SJSA1 (cell line): Measurements from ENCODE around the gene DOK7. TPM values are rescaled to one million over a fixed set of nuclear protein-coding genes. Genes with fewer than 3 reads are reported as not detected.

ENCODE experiments used
- DNase-seq, 2 experiments: peaks; one replicate each; pipeline ENCODE4 v3.0.0-alpha.2; 2015 to 2020; ENCODE audit warnings: low spot score in 2 of 2, low read depth in 1 of 2
- H3K27ac ChIP-seq: fragments of 250-450 bp; sonication (Bioruptor Pico); 2 replicates; pipeline ENCODE4 v1.5.1; 2020; ENCODE audit warnings: mild to moderate bottlenecking, moderate library complexity
- H3K27me3 ChIP-seq: fragments of 250-450 bp; sonication (Bioruptor Pico); replicated peaks from 2 replicates; pipeline ENCODE4 v1.5.1; 2020; ENCODE audit warnings: mild to moderate bottlenecking, moderate library complexity
- H3K36me3 ChIP-seq: fragments of 250-450 bp; sonication (Bioruptor Pico); 2 replicates; pipeline ENCODE4 v1.5.1; 2020; ENCODE audit warnings: mild to moderate bottlenecking
- H3K4me1 ChIP-seq: fragments of 250-450 bp; sonication (Bioruptor Pico); replicated peaks from 2 replicates; pipeline ENCODE4 v1.6.1; 2021; ENCODE audit warnings: mild to moderate bottlenecking
- H3K4me3 ChIP-seq: fragments of 250-450 bp; sonication (Bioruptor Pico); 2 replicates; pipeline ENCODE4 v1.5.1; 2020; ENCODE audit warnings: mild to moderate bottlenecking
- H3K9me3 ChIP-seq: fragments of 250-450 bp; sonication (Bioruptor Pico); replicated peaks from 2 replicates; pipeline ENCODE4 v1.5.1; 2020; ENCODE audit warnings: mild to moderate bottlenecking
- total RNA-seq: library from RNA; depleted of rRNA; stranded (reverse); fragments of >200 nt; shearing (Covaris generic); gene quantifications from 2 replicates; pipeline ENCODE4 v1.2.3, GENCODE V29; 2014

DOK7 gene
- total RNA-seq, 1 experiment from 2014 or later, result 0.05 TPM

DNA sequence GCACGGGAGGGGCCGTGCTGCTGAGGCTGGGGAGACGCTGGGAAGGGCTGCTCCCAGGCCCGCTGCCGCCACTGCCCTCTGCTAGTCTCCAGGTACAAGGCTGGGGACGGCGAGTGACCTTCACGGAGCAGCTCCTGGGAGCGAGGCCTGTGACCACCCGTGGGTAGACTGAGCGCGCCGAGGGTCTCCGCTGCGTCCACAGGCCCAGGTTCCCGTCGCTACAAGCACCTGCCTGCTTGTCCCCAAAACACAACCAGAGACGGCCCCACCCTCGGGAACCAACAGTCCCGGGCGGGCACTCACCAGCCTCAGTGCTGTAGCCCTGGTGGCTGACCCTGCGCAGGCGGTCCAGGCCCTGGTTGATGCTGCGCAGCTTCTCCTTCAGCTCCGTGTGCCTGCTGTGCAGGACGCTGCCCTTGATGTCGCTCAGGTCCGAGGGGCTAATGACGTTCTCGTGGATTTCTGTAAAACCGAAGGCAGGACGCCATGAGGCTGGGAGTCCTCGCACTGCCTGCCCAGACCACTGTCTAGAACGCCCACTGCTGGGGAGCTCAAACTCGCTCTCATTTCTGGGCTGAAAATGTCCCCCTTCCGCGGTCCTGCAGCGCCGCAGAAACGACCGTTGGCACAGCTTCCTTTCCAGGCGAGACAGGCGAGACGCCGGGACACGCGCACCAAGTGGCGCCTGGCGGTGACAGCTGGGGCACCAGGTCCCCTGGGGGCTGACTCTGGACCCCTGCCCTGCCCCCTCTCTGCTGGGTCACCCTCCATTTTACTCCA lies 54.8 kb downstream of the DOK7 start:
- DNase-seq, result no peak
- Histone ChIP-seq H3K4me3 (no peak overlapping the region), H3K4me1 (no peaks in the 10 kb centered on the region), H3K27ac (no peak overlapping the region), H3K36me3 (0 out of 2 replicates have a peak, but pooled peaks cover 4% of the 10 kb centered on the region), H3K27me3 (no peaks in the 10 kb centered on the region), H3K9me3 (no peaks in the 10 kb centered on the region)

DNA sequence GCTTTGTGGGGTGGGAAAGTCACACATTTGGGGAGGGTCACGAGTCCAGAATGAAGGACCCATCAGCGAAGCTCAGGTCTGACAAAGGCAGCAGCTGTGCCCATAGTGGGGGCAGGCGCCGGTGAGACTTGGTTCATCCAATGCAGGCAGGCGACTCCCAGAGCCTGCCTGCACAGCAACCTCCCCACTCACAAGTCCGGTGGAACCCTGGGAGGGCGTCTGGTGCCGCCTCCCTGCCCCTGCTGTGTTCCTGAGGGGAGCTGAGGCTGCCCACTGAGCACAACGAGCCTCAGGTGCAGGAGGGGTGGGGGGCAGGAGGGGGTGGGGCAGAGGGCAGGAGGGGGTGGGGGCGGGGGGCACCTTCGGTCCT lies 55.4 kb downstream of the DOK7 start:
- Histone ChIP-seq H3K36me3 (0 out of 2 replicates have a peak, but pooled peaks cover 4% of the 10 kb centered on the region), H3K4me3 (no peak overlapping the region), H3K27me3 (no peaks in the 10 kb centered on the region), H3K4me1 (no peaks in the 10 kb centered on the region), H3K9me3 (no peaks in the 10 kb centered on the region), H3K27ac (no peak overlapping the region)
- no peak for DNase-seq

DNA sequence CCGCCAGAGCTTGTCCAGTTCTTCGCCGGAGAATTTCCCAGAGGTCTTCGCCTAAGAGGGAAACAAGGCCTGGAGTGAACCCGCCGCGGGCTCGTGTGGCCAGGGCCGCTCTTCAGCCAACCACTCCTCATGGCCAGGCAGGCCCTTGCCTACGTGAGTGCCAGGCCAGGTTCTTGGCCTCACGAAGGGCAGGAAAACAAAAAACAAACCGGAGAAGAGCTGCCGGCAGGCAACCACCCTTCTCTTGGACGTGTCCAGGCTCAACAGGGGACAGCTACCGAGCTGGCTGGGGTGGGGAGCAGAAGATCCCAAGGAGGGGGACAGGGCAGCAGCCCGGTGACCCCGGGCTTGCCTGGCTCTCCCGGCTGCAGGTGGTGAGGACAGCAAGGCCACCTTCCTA lies 55.8 kb downstream of the DOK7 start:
- Histone ChIP-seq H3K36me3 (0 out of 2 replicates have a peak, but pooled peaks cover 4% of the 10 kb centered on the region), H3K27ac (no peak overlapping the region), H3K4me3 (no peak overlapping the region), H3K27me3 (no peaks in the 10 kb centered on the region), H3K9me3 (no peaks in the 10 kb centered on the region), H3K4me1 (no peaks in the 10 kb centered on the region)
- no peak for DNase-seq

DNA sequence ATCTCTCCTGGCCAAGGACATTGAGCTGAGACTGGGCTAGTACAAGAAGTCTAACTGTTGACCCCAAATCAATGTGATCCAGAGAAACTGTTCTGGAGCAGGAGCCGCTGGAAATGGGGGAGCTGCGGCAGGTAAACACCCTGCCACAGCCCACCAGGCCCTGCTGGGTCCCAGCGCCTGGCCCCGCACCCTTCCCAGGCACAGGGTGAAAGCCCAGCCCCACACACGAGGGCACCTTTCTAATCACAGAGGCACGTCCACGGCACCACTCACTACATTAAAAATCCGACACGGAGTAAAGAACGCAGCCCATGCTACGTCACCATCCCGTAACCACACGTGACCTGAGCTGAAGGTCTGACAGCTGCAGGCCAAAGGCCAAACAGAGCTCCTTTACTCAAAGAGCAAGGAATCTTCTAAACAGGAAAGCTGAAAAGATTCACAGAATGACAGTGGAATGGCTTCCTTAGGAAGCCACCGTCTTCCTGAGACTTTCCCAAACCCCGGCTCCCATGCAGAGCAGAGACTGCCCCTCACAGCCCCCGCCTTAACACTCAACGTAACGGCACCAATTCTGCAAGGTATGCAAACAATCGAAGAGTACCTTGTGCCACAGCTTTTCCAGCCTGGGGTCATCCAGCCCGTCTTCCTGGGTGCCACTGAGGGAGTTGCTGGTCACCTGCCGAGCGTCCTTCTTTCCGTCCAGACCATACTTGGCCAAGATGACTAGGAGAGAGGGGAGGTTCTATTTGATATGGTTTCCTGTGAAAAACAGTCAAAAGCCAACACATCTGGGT lies 56.6 kb downstream of the DOK7 start:
- H3K4me1 ChIP-seq, result no peaks in the 10 kb centered on the region
- no peaks in the 10 kb centered on the region for H3K27me3 ChIP-seq
- 0 out of 2 replicates have a peak, but pooled peaks cover 4% of the 10 kb centered on the region for H3K36me3 ChIP-seq
- no peak for DNase-seq
- H3K9me3 ChIP-seq, result no peaks in the 10 kb centered on the region
- no peak overlapping the region for H3K4me3 ChIP-seq
- H3K27ac ChIP-seq, result no peak overlapping the region

DNA sequence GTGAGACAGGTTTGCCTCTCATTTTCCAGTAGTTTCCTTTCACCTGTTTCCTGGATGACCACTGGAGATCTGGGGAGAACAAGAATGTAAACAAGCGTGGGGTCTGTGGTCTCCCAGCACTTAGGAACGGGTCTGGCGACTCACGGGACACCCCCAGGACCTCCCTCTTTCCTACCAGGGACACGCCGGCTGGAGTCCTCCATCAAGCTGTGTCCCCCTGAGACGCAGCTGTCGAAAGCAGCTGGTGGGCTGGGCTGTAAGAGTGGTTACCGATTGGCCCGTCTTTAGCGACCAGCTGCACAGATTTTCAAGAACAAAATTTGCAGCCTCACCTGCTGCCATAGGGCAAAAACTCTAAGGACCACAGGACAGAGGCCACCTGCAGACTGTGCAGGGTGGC lies 57.2 kb downstream of the DOK7 start:
- H3K36me3 ChIP-seq, result 0 out of 2 replicates have a peak, but pooled peaks cover 4% of the 10 kb centered on the region

DNA sequence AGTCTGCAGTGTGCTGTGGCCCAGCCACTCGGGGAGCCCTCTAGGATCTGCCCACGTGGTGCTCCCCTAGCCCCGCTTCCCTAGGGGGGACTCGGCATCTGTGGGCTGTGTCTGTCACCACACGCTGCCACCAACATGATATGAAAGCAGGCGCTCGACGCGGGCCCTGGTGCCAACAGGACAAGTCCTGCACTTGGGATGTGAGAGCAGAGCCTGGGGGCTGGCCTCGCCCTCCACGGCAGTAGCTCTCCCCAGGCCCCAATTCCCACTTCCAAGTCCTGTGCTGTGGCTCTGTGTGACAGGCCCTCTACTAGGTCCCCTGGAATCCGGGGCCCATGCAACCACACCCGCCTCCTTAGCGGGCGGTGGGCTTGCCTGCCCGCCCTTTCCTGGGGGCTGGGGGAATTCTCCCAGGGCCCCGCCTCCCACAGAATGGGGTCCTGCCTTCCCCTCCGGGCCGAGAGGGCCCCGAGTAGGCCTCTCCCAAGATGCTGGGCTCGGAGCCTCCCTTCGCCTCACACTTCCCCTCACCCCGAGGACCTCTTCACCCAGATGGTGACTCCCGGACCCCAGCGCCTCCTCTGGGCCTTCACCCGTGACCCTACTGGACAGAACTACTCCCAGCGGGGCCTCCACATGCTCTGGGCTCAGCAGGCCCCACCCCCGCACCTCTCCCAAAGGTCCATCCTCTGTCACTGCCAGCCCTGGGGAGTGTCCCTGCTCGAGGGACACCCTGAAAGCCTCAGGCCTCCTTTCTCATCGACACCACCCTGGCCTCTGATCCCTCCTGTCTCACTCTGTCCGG lies 57.9 kb downstream of the DOK7 start:
- no peaks in the 10 kb centered on the region for H3K9me3 ChIP-seq
- 0 out of 2 replicates have a peak, but pooled peaks cover 4% of the 10 kb centered on the region for H3K36me3 ChIP-seq
- DNase-seq, result no peak

More for the DNA sequence above, 57.2 kb downstream of the DOK7 start:
- no peaks in the 10 kb centered on the region for H3K4me1 ChIP-seq
- no peak overlapping the region for H3K4me3 ChIP-seq
- DNase-seq, result no peak
- H3K9me3 ChIP-seq, result no peaks in the 10 kb centered on the region
- no peaks in the 10 kb centered on the region for H3K27me3 ChIP-seq
- no peak overlapping the region for H3K27ac ChIP-seq

DNA sequence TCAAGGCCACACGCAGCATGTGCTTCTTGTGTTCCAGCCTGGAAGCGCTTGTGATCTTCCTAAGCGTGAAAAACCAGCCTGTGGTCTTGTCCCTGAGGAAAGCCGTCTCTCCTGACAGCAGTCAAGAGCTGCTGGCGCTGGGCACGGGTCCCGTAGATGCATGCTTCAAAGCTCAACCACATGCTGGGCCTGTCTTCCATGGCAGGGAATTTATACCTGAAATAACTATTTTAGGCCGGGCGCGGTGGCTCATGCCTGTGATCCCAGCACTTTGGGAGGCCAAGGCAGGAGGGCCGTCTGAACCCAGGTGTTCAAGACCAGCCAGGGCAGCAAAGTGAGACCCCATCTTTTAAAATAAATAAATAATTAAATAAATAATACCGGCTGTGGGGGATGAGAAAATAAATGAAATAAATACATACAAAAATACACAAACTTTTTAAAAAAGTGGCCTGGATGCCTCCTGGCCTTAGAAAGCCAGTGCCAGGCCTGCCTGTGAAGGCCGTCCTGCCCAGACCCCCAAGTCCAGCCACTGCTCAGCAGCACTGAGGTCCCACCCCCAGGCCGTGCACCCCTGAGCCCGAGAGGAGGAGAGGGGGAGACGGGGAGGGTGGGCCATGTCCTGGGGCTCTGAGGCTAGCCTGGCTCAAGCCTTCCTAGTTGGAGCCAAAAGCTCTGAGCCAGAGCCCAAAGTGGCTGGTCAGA lies 58.7 kb downstream of the DOK7 start:
- H3K36me3 ChIP-seq, result 0 out of 2 replicates have a peak, but pooled peaks cover 4% of the 10 kb centered on the region
- no peaks in the 10 kb centered on the region for H3K9me3 ChIP-seq
- H3K27ac ChIP-seq, result no peak overlapping the region
- no peak for DNase-seq
- no peaks in the 10 kb centered on the region for H3K4me1 ChIP-seq
- no peaks in the 10 kb centered on the region for H3K27me3 ChIP-seq
- no peak overlapping the region for H3K4me3 ChIP-seq

More for the DNA sequence above, 57.9 kb downstream of the DOK7 start:
- H3K27me3 ChIP-seq, result no peaks in the 10 kb centered on the region
- H3K4me3 ChIP-seq, result no peak overlapping the region
- H3K4me1 ChIP-seq, result no peaks in the 10 kb centered on the region
- no peak overlapping the region for H3K27ac ChIP-seq

DNA sequence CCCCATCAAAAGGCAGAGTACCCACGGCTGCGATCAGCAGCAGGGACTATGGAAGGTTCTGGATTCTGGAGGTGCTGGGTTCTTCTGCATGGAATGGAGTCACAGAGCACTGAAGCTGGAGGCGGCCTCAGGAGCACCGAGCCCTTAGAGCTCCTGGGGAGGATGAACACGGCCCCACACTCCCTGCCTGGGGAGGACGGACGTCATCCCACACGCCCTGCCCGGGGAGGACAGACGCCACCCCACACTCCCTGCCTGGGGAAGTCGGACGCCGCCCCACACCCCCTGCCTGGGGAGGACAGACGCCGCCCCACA lies 59.2 kb downstream of the DOK7 start:
- Histone ChIP-seq H3K27me3 (no peaks in the 10 kb centered on the region), H3K4me1 (no peaks in the 10 kb centered on the region), H3K4me3 (no peak overlapping the region), H3K27ac (no peak overlapping the region), H3K9me3 (no peaks in the 10 kb centered on the region), H3K36me3 (no peaks in the 10 kb centered on the region)
- no peak for DNase-seq

DNA sequence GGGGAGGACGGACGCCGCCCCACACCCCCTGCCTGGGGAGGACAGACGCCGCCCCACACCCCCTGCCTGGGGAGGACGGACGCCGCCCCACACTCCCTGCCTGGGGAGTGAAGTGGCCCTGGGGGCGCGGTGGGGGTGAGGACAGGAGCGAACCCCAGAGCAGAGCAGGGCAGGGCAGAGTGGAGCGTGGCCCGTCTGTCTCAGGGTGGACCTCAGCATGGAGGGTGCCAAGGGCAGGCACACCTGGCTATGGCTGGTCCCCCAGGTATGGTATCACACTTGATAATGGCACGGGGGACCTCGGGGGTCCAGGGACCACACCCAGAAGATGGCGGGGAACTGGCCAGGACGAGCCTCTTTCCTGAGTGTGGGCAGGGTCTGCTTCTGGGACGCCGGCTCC lies 59.5 kb downstream of the DOK7 start:
- Histone ChIP-seq H3K27me3 (no peaks in the 10 kb centered on the region), H3K9me3 (no peaks in the 10 kb centered on the region), H3K27ac (no peak overlapping the region), H3K4me1 (no peaks in the 10 kb centered on the region), H3K4me3 (no peak overlapping the region), H3K36me3 (no peaks in the 10 kb centered on the region)
- no peak for DNase-seq

DNA sequence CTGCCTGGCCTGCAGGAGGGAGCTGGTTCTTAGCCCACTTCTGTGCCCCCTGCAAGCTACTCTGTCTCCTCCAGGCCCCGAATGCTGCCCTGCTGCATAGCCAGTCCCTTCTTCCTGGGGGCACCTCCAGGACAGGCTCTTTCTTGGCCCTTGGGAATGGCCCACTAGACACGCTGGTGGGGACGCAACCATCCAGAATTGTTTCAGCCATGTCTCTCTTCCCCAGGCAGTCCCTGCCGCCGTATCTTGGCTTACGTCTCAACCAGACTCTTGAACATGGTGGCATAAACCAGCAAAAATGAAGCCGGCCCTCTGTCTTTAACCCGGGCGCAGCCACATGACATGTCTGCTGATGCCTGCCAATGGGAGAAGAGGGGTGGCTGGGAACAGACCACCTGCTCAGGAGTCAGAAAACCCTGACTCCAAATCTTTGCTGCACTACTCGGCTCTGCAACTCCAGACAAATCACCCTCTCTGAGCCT lies 60.1 kb downstream of the DOK7 start:
- Histone ChIP-seq H3K4me3 (no peak overlapping the region), H3K9me3 (no peaks in the 10 kb centered on the region), H3K27me3 (no peaks in the 10 kb centered on the region), H3K36me3 (no peaks in the 10 kb centered on the region), H3K4me1 (no peaks in the 10 kb centered on the region), H3K27ac (no peak overlapping the region)
- no peak for DNase-seq

DNA sequence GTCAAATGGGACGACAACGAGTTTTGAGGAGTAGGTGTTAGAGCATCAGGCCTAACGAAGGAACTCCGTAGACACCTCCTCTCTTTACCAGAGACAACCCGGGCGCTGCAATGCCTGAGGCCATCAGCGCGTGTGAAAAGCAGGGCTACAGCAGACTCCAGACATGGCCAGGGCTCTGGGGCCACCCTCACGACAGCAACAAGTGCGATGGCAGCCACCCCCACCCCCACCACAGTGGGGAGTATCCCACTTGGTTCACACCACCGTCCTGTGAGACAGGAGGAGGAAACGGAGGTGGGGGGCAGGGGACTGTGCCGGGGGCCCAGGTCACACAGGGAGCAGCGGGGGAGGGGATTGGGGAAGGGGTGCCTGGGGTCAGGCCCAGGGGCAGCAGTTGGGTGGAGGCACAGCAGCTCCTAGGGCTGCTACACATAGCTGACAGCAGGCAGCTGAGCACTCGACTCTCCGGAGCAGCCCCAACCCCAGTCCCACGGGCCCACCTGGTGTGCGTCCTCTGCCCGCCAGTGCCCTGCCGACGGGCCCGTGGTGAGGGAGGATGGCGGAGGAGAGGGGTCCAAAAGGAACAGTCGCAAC lies 60.6 kb downstream of the DOK7 start:
- H3K27ac ChIP-seq, result no peak overlapping the region
- H3K9me3 ChIP-seq, result no peaks in the 10 kb centered on the region
- no peak overlapping the region for H3K4me3 ChIP-seq
- DNase-seq, result no peak
- H3K4me1 ChIP-seq, result no peaks in the 10 kb centered on the region
- no peaks in the 10 kb centered on the region for H3K27me3 ChIP-seq
- no peaks in the 10 kb centered on the region for H3K36me3 ChIP-seq

DNA sequence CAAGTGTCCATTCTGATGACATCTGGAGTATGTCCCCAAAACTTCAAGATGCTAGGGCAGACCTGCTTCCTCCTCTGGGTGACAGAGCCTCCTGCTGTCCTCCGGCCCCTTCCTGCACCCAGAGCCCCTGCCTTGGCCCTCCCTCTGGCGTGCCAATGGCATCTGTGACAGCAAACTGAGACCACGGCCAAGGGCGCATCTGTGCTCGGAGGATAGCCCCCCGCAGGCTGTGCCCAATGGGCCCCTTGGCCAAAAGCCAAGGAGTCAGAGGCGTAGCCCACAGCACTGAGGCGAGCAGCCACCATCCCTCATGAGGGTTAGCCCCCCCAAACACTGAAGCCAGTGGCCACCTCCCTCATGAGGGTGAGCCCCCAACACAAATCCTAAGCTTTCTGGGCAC lies 61.2 kb downstream of the DOK7 start:
- DNase-seq, result no peak
- Histone ChIP-seq H3K36me3 (no peaks in the 10 kb centered on the region), H3K4me3 (no peak overlapping the region), H3K27ac (no peak overlapping the region), H3K9me3 (no peaks in the 10 kb centered on the region), H3K27me3 (no peaks in the 10 kb centered on the region), H3K4me1 (no peaks in the 10 kb centered on the region)

DNA sequence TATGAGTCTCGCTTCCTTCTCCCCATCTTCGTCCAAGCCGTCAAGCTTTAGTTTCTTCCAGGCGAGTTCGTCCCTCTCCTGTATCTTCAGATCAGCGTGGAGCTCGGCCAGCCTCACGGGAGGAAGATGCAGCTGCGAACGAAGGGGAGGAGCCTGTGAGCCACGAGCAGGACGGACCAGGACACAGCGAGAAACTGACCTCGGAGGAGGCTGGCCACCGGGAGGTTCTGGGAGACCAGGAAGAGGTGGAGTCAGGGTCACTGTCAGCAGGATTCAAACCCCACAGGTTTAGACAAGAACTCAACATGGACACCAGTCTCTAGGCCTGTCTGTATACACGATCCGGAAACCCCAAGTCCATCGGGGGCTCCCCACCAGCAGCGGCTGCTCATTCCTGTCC lies 61.8 kb downstream of the DOK7 start:
- H3K27ac ChIP-seq, result no peak overlapping the region
- no peaks in the 10 kb centered on the region for H3K4me1 ChIP-seq
- no peak overlapping the region for H3K4me3 ChIP-seq
- H3K36me3 ChIP-seq, result no peaks in the 10 kb centered on the region
- no peak for DNase-seq
- no peaks in the 10 kb centered on the region for H3K9me3 ChIP-seq
- no peaks in the 10 kb centered on the region for H3K27me3 ChIP-seq
